AG09319 (cell line): ENCODE data around the gene GALNT14.

ENCODE experiments used
- DNase-seq: peaks from one replicate; pipeline ENCODE4 v3.0.0-alpha.2; 2010; ENCODE audit warnings: low read depth; ENCODE audit errors: extremely low read depth
- TF ChIP-seq, protein P1 (sequence below): IDR thresholded peaks from 2 replicates; pipeline ENCODE4 v1.5.1; 2011; ENCODE audit warnings: low read depth, mild to moderate bottlenecking, inconsistent platforms, low read length, moderate library complexity

The GALNT14 gene

DNA sequence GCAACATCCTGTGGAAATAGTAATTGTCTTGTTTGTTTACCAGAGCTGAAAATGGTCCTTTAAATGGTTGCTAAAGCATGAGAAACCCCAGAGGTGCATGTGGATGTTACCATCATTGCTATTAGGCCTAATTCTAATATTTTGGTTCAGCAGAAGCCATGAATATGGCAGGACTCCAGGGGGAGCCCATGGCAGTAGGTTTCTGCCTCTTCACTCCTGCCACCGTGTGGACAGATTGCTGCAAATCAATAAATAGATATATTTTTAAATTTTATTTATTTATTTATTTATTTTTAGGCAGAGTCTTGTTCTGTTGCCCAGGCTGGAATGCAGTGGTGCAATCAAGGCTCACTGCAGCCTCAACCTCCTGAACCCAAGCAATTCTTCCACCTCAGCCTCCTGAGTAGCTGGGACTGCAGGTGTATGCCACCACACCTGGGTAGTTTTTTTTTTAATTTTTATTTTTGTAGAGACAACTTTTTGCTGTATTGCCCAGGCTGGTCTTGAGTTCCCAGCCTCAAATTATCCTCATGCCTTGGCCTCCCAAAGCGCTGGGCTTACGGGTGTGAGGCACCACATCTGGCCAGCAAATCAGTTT, 276.1 kb downstream of the GALNT14 start:
- peak; percentile 53 for DNase-seq
- TF ChIP-seq, protein P1, sequence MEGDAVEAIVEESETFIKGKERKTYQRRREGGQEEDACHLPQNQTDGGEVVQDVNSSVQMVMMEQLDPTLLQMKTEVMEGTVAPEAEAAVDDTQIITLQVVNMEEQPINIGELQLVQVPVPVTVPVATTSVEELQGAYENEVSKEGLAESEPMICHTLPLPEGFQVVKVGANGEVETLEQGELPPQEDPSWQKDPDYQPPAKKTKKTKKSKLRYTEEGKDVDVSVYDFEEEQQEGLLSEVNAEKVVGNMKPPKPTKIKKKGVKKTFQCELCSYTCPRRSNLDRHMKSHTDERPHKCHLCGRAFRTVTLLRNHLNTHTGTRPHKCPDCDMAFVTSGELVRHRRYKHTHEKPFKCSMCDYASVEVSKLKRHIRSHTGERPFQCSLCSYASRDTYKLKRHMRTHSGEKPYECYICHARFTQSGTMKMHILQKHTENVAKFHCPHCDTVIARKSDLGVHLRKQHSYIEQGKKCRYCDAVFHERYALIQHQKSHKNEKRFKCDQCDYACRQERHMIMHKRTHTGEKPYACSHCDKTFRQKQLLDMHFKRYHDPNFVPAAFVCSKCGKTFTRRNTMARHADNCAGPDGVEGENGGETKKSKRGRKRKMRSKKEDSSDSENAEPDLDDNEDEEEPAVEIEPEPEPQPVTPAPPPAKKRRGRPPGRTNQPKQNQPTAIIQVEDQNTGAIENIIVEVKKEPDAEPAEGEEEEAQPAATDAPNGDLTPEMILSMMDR: peak; percentile 71

GRCh38 chr2:30860726-30861125, 277.5 kb downstream of the GALNT14 start:
- TF ChIP-seq, protein P1: no peak
- DNase-seq: no peak
